ENCODE data around the gene PLP2.

The PLP2 gene

GRCh38 chrX:49186125-49187027, 14.7 kb downstream of the PLP2 start, which contains the start of gene PRICKLE3:
PRICKLE3 (minus strand) TSS chrX:49186373; CDS start chrX:49186297, 76 bp downstream.
- ATAC-seq (replicated peaks) (peak; percentile 30 to 38), DNase-seq (peak; percentile 75)
- no peaks in the 10 kb centered on the region for H3K9me3 Mint-ChIP-seq
- H3K4me1 Mint-ChIP-seq: peaks cover 16 to 31% of the 10 kb centered on the region in 2 donors
- H3K36me3 Mint-ChIP-seq: peaks cover 10% of the 10 kb centered on the region in 2 donors
- H3K4me3 Mint-ChIP-seq: peak within 1 kb of the TSS; percentile 80 to 82
- peak within 1 kb of the TSS; percentile 34 for H3K27ac Mint-ChIP-seq
- no peaks in the 10 kb centered on the region for H3K27me3 Mint-ChIP-seq

DNA sequence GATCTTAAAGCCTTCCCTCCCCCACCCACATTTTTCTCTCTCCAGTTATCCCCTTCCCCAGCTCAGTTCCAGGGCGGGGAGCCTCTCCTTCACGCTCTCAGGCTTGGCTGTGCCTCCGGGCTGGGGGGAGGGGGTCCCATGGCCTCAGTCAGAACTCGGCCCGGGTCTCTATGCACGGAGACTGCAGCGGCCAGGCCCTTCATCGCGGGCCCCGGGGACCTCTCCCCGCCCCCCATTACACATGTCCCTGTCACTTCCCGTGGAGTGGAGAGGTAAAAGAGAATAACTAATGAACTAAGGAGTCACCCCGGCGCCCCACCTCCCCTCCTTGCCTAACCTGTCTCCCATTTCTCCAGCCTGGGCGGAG, 15.3 kb downstream of the PLP2 start:
- Mint-ChIP-seq H3K9me3 (no peaks in the 10 kb centered on the region), H3K27me3 (no peaks in the 10 kb centered on the region), H3K4me3 (peak overlapping the region; percentile 52 to 82), H3K36me3 (peaks cover 10% of the 10 kb centered on the region in 2 donors), H3K4me1 (peaks cover 16 to 31% of the 10 kb centered on the region in 2 donors), H3K27ac (peak overlapping the region; percentile 28)
- DNase-seq (no peak), ATAC-seq (replicated peaks) (no peak)

- Mint-ChIP-seq H3K4me1 (peaks cover 16 to 31% of the 10 kb centered on the region in 2 donors), H3K4me3 (no peak overlapping the region), H3K27me3 (no peaks in the 10 kb centered on the region), H3K27ac (no peak overlapping the region), H3K9me3 (no peaks in the 10 kb centered on the region), H3K36me3 (peaks cover 5 to 6% of the 10 kb centered on the region in 2 donors)
- no peak for DNase-seq
- no peak for ATAC-seq (replicated peaks)
These were observed 15.8 kb downstream of the PLP2 start for GRCh38 chrX:49187526-49187925.

- DNase-seq: no peak
- Mint-ChIP-seq H3K27me3 (no peaks in the 10 kb centered on the region), H3K4me1 (peaks cover 19 to 31% of the 10 kb centered on the region in 2 donors), H3K27ac (no peak overlapping the region), H3K36me3 (peaks cover 3 to 4% of the 10 kb centered on the region in 2 donors), H3K4me3 (no peak overlapping the region), H3K9me3 (no peaks in the 10 kb centered on the region)
- ATAC-seq (replicated peaks): no peak
These were observed 16.9 kb downstream of the PLP2 start for GRCh38 chrX:49188468-49189076.

DNA sequence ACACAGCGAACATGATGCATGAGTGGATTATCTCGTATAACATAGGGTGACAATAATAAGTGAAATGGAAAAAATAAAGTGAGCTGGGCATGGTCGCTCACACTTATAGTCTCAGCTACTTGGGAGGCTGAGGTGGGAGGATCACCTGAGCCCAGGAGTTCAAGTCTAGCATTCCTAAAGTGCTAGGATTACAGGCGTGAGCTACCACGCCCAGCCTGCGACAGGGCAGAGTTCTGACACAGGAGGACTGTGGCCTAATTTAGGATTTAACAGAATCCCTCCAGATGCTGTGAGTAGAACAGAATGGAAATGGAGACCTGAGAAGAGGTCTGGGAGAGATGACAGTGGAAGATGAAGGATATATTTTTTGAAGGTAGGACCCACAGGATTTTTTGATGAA, 17.9 kb downstream of the PLP2 start:
- peak overlapping the region; percentile 92 to 95 for H3K4me3 Mint-ChIP-seq
- DNase-seq (no peak), ATAC-seq (replicated peaks) (no peak)
- H3K36me3 Mint-ChIP-seq: peaks cover 0 to 3% of the 10 kb centered on the region in 2 donors
- H3K27ac Mint-ChIP-seq: peak overlapping the region; percentile 38
- peaks cover 15 to 22% of the 10 kb centered on the region in 2 donors for H3K4me1 Mint-ChIP-seq
- no peaks in the 10 kb centered on the region for H3K27me3 Mint-ChIP-seq
- no peaks in the 10 kb centered on the region for H3K9me3 Mint-ChIP-seq

DNA sequence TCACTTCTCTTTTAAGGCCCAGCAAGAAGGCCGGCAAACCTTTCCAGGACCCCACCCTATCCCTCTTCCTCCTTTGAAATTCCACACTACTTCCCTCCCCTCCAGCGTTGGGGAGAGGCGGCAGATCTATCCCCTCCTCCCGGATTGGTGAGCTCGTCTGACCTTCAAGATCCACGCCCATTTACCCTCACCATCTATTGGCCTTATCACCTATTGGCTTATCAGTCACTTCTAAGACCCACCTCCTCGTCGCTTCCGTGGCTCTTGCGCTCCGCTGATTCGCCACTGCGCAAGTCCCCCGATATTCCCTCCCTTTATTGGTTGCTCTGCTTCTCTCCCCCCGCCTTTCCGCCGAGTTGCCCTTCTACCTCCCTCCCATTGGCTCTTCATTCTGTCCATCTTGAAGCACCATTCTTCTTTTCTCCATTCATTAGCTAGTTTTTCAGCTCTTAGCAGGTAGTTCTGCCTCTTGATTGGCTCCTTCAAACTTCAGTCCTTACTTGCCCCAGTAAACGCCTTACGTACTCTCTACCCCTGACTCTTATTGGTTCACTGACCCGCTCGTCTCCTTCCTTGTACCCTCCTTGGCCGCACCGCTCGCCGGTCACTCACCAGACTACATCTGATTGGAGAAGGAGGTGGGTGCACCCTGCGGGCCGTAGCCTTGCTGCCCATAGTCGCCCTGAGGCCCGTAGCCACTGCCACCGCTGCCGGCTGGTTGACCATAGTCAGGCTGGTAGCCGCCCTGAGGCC, 19.3 kb downstream of the PLP2 start:
- ATAC-seq (replicated peaks): peak; percentile 90 to 91
- peak; percentile 88 for DNase-seq
- H3K27me3 Mint-ChIP-seq: no peaks in the 10 kb centered on the region
- H3K4me1 Mint-ChIP-seq: peaks cover 12 to 22% of the 10 kb centered on the region in 2 donors
- H3K27ac Mint-ChIP-seq: peak overlapping the region; percentile 95
- peaks cover 0 to 2% of the 10 kb centered on the region in 2 donors for H3K36me3 Mint-ChIP-seq
- no peaks in the 10 kb centered on the region for H3K9me3 Mint-ChIP-seq
- peak overlapping the region; percentile 92 to 95 for H3K4me3 Mint-ChIP-seq

DNA sequence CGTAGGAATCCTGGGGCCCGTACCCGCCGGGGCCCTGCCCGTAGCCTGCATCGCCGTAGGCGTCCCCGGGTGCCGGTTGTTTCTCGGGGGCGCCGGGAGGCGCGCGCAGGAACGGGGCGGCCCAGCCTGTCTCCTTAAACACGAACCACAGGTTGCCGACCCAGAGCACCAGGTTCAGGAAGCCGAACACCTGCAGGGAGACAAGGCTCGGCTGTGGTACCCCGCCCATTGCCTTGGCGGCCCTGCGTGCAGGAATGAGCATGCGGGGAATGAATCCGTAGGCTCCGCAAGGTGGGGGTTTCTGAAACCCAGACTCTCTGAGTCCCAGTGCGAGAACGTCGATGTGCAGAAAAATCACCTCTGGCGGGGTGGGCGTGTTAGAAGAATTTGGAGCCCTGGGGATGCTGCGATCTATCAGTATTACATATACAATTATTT, 19.9 kb downstream of the PLP2 start:
- peaks cover 0 to 2% of the 10 kb centered on the region in 2 donors for H3K36me3 Mint-ChIP-seq
- peak overlapping the region; percentile 85 to 92 for H3K4me3 Mint-ChIP-seq
- DNase-seq (no peak), ATAC-seq (replicated peaks) (peak; percentile 24 to 27)
- H3K27ac Mint-ChIP-seq: peak overlapping the region; percentile 86
- no peaks in the 10 kb centered on the region for H3K27me3 Mint-ChIP-seq
- no peaks in the 10 kb centered on the region for H3K9me3 Mint-ChIP-seq
- H3K4me1 Mint-ChIP-seq: peaks cover 9 to 18% of the 10 kb centered on the region in 2 donors

GRCh38 chrX:49192722-49193328, 21.1 kb downstream of the PLP2 start:
- no peak for ATAC-seq (replicated peaks)
- Mint-ChIP-seq H3K36me3 (peaks cover 0 to 2% of the 10 kb centered on the region in 2 donors), H3K4me3 (no peak overlapping the region), H3K9me3 (no peaks in the 10 kb centered on the region), H3K27me3 (peaks cover 0 to under 1% of the 10 kb centered on the region in 2 donors), H3K27ac (no peak overlapping the region), H3K4me1 (peaks cover 9 to 17% of the 10 kb centered on the region in 2 donors)
- DNase-seq: no peak

DNA sequence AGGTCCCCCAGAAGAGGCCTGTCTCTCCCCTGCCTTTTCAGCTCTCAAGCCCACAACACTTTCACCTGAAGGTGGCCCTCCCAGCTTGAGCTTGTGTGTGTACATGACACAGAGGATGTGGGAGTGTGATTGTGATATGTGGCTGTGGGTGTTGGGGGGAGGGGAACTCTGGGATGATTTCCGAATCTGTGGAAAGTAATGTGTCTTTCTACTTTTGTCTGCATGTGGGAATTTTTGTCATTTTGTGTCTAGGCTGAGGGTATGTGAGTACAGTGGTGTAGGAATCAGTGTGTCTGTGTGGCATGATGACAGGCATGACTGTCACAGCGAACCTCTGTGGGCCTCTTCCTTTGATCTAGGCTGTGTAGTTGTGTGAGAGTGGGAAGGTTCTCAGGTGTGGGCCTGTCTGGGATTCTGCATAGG, 21.9 kb downstream of the PLP2 start:
- ATAC-seq (replicated peaks) (no peak), DNase-seq (no peak)
- Mint-ChIP-seq H3K27me3 (peaks cover 0 to 7% of the 10 kb centered on the region in 2 donors), H3K36me3 (peaks cover 0 to 2% of the 10 kb centered on the region in 2 donors), H3K4me3 (no peak overlapping the region), H3K27ac (no peak overlapping the region), H3K9me3 (no peaks in the 10 kb centered on the region), H3K4me1 (peaks cover 11 to 17% of the 10 kb centered on the region in 2 donors)

- no peak for DNase-seq
- H3K36me3 Mint-ChIP-seq: peaks cover 0 to 3% of the 10 kb centered on the region in 2 donors
- H3K27me3 Mint-ChIP-seq: peaks cover 0 to 7% of the 10 kb centered on the region in 2 donors
- no peak for ATAC-seq (replicated peaks)
- H3K4me3 Mint-ChIP-seq: no peak overlapping the region
- no peak overlapping the region for H3K27ac Mint-ChIP-seq
- peaks cover 14% of the 10 kb centered on the region in 2 donors for H3K4me1 Mint-ChIP-seq
- no peaks in the 10 kb centered on the region for H3K9me3 Mint-ChIP-seq
These were observed 25.9 kb downstream of the PLP2 start for GRCh38 chrX:49197543-49198087.

DNA sequence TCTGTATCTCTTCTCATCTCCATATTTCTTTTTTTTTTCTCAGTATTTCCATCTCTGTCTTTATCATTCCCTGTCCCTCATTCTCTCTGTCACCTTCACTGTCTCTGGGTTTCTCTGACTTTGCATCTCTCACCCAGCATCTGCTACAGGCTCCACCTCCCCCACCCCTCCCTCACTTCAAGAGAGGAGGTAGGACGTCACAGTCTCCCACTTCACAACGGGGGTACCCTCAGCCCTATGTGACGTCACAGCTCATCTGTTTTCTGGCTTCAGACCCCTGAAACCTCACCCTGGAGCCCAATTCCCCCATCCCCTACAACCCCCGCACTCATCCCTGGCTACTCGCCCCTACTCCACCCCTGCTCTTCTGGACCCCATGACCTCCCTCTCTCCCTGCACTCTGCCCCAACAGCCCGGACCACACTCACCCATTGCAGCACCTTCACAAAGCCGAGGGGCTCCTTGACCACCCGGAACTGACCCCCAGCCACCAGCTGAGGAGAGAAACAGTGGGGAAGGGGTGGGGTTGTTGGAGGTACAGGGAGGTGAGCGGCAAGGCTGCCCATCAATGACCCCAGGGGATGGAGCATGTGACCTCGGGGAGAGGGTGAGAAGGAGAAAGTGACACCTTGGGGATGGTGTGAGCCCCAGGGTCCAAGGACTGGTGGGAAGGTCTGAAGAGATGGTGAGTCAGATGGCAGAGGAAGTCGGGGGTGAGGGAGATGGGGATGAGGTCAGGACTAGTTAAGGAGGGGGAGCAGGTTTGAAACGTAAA, 27.0 kb downstream of the PLP2 start:
- Mint-ChIP-seq H3K27ac (peak overlapping the region; percentile 33), H3K4me3 (peak overlapping the region; percentile 65 to 75), H3K9me3 (no peaks in the 10 kb centered on the region), H3K4me1 (peaks cover 12 to 14% of the 10 kb centered on the region in 2 donors), H3K27me3 (peaks cover 0 to 7% of the 10 kb centered on the region in 2 donors), H3K36me3 (peaks cover 0 to 3% of the 10 kb centered on the region in 2 donors)
- DNase-seq (no peak), ATAC-seq (replicated peaks) (no peak)

- peak overlapping the region; percentile 33 for H3K27ac Mint-ChIP-seq
- no peak for ATAC-seq (replicated peaks)
- peaks cover 0 to 7% of the 10 kb centered on the region in 2 donors for H3K27me3 Mint-ChIP-seq
- peak overlapping the region; percentile 65 to 76 for H3K4me3 Mint-ChIP-seq
- H3K36me3 Mint-ChIP-seq: peaks cover 0 to 3% of the 10 kb centered on the region in 2 donors
- no peak for DNase-seq
- no peaks in the 10 kb centered on the region for H3K9me3 Mint-ChIP-seq
- peaks cover 12 to 14% of the 10 kb centered on the region in 2 donors for H3K4me1 Mint-ChIP-seq
These were observed 27.6 kb downstream of the PLP2 start for GRCh38 chrX:49199315-49199595.
